ENCODE data around the gene CXCL11. TPM values are rescaled to one million over a fixed set of nuclear protein-coding genes. Genes with fewer than 3 reads are reported as not detected.

CXCL11 gene
- total and polyA plus RNA-seq, 10 of the 15 experiments (the other 5 are each of a cell fraction or from before 2014, with no cell fraction given): 0.04 TPM; not detected in 9

DNA sequence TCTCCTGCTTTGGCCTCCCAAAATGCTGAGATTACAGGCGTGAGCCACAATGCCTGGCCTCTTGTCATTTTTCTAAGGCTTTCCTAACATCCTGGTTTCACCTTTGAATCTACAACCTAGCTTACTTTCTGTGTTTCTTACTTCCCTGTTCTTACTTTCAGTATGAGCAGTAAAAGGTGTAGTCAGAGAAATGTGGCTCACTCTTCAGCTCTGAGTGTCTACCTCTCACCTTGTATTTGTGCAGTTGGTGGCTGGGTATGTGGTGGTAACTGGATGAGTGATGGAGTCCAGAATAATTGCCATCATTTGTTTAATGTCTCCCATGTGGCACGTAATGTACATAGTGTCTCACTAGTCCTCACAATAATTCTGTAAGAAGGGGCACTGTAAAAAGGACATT lies 19.1 kb upstream of the CXCL11 start:
- H3K4me3 ChIP-seq: no peak overlapping the region; the same call in 1 of the 2 replicates
- WGBS (ENCODE audit: insufficient coverage, insufficient replicate concordance, low lambda C conversion rate, missing lambda C conversion rate): 8% methylated on average over 2 of the region's 2 CpGs
- H3K4me1 ChIP-seq (ENCODE audit: control insufficient read depth, insufficient read depth, low read length): peaks cover 29% of the 10 kb centered on the region
- H3K9ac ChIP-seq (ENCODE audit: control insufficient read depth, insufficient read depth, low read length): no peak overlapping the region
- H3K79me2 ChIP-seq (ENCODE audit: control insufficient read depth, insufficient read depth, low read length): no peaks in the 10 kb centered on the region
- no peak overlapping the region for H3K27ac ChIP-seq (ENCODE audit: control insufficient read depth, insufficient read depth)
- H3K27me3 ChIP-seq (replicated peaks in 1 of 2; ENCODE audit: control insufficient read depth in 2 of 2, insufficient read depth in 2 of 2, low read length in 1 of 2): peaks cover 0 to 2% of the 10 kb centered on the region in 2 experiments; a peak in 2 of 4 replicates
- in situ Hi-C loops (cut with MboI): no loop called here
- intact Hi-C loops (cut with micrococcal nuclease; ENCODE audit: unreplicated experiment): loop anchor here (5.0 kb wide), 1 partner anchor 43 kb away; no protein-coding TSS in a partner anchor
- CTCF ChIA-PET: interaction anchor here (1.0 to 4.1 kb wide), 10 partner anchors 9 to 159 kb away, joined by 3 to 46 read pairs (median 4); partner anchors contain the start of genes CXCL11 and SDAD1
- no peak overlapping the region for H2AFZ ChIP-seq (ENCODE audit: control insufficient read depth, low read depth, low read length)
- FAIRE-seq (peak; percentile 79), DNase-seq (ENCODE audit: low read depth, low spot score) (peak; percentile 74), ATAC-seq (peak; percentile 98)
- no TSS peak for BruUV-seq (replicated peaks)
- H3K4me2 ChIP-seq (ENCODE audit: control insufficient read depth, insufficient read depth): peak overlapping the region; percentile 38; the same call in 1 of the 2 replicates
- H3K36me3 ChIP-seq (ENCODE audit: control insufficient read depth in 2 of 2, insufficient read depth in 2 of 2, low read length in 1 of 2): no peaks in the 10 kb centered on the region
- RAD21 ChIA-PET (ENCODE audit: unreplicated experiment): interaction anchor here (0.9 to 3.2 kb wide), 6 partner anchors 12 to 58 kb away, joined by 3 to 24 read pairs (median 4); no protein-coding TSS in a partner anchor
- H4K20me1 ChIP-seq (ENCODE audit: control insufficient read depth, insufficient read depth): no peaks in the 10 kb centered on the region
- SMC1A ChIA-PET (ENCODE audit: uncharacterized antibody, unreplicated experiment): interaction anchor here (0.9 to 2.9 kb wide), 12 partner anchors 8 to 139 kb away, joined by 3 to 26 read pairs (median 6); partner anchors contain the start of genes CXCL10 and CXCL11
- H3K9me3 ChIP-seq (replicated peaks; ENCODE audit: control insufficient read depth, insufficient read depth, low read length): no peaks in the 10 kb centered on the region
- POLR2A ChIA-PET: interaction anchor here (0.9 to 1.6 kb wide), 3 partner anchors 37 to 65 kb away, joined by 4 to 8 read pairs (median 5); partner anchors contain the start of gene SDAD1
- TF ChIP-seq EP300 (IDR thresholded peaks at IDR 0.05; ENCODE audit: borderline replicate concordance in 1 of 2, control insufficient read depth in 1 of 2, low read depth in 2 of 2, low read length in 2 of 2) (peak; percentile 26 to 85; a peak in 2 of 4 replicates), STAT1 (conservative IDR thresholded peaks at IDR 0.05) (no peak), POLR2A (IDR thresholded peaks at IDR 0.05; ENCODE audit: low read depth, low read length) (no peak), ZNF274 (IDR thresholded peaks at IDR 0.05; ENCODE audit: insufficient read depth, insufficient read length) (no peak), EGR1 (IDR thresholded peaks at IDR 0.05; ENCODE audit: borderline replicate concordance in 1 of 2, low read depth in 2 of 2, low read length in 2 of 2) (no peak), ZNF217 (IDR thresholded peaks at IDR 0.05) (peak; percentile 92), RELA (IDR thresholded peaks at IDR 0.05; ENCODE audit: borderline replicate concordance, partially characterized antibody) (no peak), JUNB (IDR thresholded peaks at IDR 0.05) (peak; percentile 95), CBFB (IDR thresholded peaks at IDR 0.05; ENCODE audit: low read depth) (no peak), RAD51 (IDR thresholded peaks at IDR 0.05) (no peak), SRF (IDR thresholded peaks at IDR 0.05; ENCODE audit: low read depth in 2 of 2, low read length in 2 of 2) (0 out of 4 replicates have a peak, but pooled peaks of 1 of the 2 experiments have one; percentile 17), POLR2AphosphoS5 (IDR thresholded peaks at IDR 0.05; ENCODE audit: low read length) (no peak), BMI1 (IDR thresholded peaks at IDR 0.05; ENCODE audit: borderline replicate concordance) (peak; percentile 69), ATF7 (IDR thresholded peaks at IDR 0.05; ENCODE audit: low read depth) (peak; percentile 71), SREBF1 (IDR thresholded peaks at IDR 0.05; ENCODE audit: low read length) (peak; percentile 31; the same call in 1 of the 2 replicates), SIN3A (IDR thresholded peaks at IDR 0.05; ENCODE audit: low read depth, low read length) (no peak), TAF1 (IDR thresholded peaks at IDR 0.05; ENCODE audit: borderline replicate concordance, low read depth, low read length) (no peak)
- TF ChIP-seq, protein P1, sequence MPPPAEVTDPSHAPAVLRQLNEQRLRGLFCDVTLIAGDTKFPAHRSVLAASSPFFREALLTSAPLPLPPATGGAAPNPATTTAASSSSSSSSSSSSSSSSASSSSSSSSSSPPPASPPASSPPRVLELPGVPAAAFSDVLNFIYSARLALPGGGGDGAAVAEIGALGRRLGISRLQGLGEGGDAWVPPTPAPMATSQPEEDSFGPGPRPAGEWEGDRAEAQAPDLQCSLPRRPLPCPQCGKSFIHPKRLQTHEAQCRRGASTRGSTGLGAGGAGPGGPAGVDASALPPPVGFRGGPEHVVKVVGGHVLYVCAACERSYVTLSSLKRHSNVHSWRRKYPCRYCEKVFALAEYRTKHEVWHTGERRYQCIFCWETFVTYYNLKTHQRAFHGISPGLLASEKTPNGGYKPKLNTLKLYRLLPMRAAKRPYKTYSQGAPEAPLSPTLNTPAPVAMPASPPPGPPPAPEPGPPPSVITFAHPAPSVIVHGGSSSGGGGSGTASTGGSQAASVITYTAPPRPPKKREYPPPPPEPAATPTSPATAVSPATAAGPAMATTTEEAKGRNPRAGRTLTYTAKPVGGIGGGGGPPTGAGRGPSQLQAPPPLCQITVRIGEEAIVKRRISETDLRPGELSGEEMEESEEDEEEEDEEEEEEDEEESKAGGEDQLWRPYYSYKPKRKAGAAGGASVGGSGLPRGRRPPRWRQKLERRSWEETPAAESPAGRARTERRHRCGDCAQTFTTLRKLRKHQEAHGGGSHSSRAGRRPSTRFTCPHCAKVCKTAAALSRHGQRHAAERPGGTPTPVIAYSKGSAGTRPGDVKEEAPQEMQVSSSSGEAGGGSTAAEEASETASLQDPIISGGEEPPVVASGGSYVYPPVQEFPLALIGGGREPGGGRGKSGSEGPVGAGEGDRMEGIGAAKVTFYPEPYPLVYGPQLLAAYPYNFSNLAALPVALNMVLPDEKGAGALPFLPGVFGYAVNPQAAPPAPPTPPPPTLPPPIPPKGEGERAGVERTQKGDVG (CRISPR knock-in tag; IDR thresholded peaks at IDR 0.05): no peak
- TF ChIP-seq, protein P2, sequence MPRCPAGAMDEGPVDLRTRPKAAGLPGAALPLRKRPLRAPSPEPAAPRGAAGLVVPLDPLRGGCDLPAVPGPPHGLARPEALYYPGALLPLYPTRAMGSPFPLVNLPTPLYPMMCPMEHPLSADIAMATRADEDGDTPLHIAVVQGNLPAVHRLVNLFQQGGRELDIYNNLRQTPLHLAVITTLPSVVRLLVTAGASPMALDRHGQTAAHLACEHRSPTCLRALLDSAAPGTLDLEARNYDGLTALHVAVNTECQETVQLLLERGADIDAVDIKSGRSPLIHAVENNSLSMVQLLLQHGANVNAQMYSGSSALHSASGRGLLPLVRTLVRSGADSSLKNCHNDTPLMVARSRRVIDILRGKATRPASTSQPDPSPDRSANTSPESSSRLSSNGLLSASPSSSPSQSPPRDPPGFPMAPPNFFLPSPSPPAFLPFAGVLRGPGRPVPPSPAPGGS (IDR thresholded peaks at IDR 0.05; ENCODE audit: borderline replicate concordance, insufficient read depth, low read depth, low read length, poor library complexity, severe bottlenecking): peak; percentile 71
- TF ChIP-seq, protein P3, sequence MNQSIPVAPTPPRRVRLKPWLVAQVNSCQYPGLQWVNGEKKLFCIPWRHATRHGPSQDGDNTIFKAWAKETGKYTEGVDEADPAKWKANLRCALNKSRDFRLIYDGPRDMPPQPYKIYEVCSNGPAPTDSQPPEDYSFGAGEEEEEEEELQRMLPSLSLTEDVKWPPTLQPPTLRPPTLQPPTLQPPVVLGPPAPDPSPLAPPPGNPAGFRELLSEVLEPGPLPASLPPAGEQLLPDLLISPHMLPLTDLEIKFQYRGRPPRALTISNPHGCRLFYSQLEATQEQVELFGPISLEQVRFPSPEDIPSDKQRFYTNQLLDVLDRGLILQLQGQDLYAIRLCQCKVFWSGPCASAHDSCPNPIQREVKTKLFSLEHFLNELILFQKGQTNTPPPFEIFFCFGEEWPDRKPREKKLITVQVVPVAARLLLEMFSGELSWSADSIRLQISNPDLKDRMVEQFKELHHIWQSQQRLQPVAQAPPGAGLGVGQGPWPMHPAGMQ (IDR thresholded peaks at IDR 0.05; ENCODE audit: borderline replicate concordance): no peak
